Esophagus muscularis mucosa (tissue), 4 donors: ENCODE results near the gene FAM186B.

ENCODE experiments used
- CTCF ChIP-seq, 3 experiments: fragments of 200-600 bp in 2 of 3; fragments of 450-650 bp in 1 of 3; sonication (generic) in 2 of 3; IDR thresholded peaks; one replicate each; pipeline ENCODE4 v1.5.1; 2017 to 2019; ENCODE audit warnings: antibody characterized with exemption in 3 of 3, mild to moderate bottlenecking in 2 of 3, moderate library complexity in 1 of 3
- EP300 ChIP-seq: sonication (generic); formaldehyde crosslinking; IDR thresholded peaks from one replicate; pipeline ENCODE4 v1.6.1; 2017; ENCODE audit warnings: antibody characterized with exemption
- POLR2A ChIP-seq: fragments of 450-650 bp; IDR thresholded peaks from one replicate; pipeline ENCODE4 v1.6.1; 2017; ENCODE audit warnings: antibody characterized with exemption, moderate library complexity, mild to moderate bottlenecking, low read depth

- TF ChIP-seq CTCF (IDR thresholded peaks at IDR 0.05) (no peak), POLR2A (no peak), EP300 (no peak)
These were observed 26.0 kb upstream of the FAM186B start for GRCh38 chr12:49631336-49631907.
